BLaER1 treated with 17β-estradiol and CSF1 and Interleukin-3, amounts not matched to agents 10 nM and 100 nM (cell line): ENCODE results near the gene PDE4B.

ENCODE experiments used
- H3K27ac ChIP-seq, 11 experiments: shearing (Covaris generic); formaldehyde crosslinking; 2 replicates each; pipeline ENCODE4 v1.8.1; 2022
- H3K27me3 ChIP-seq, 11 experiments: shearing (Covaris generic); formaldehyde crosslinking; 2 replicates each; pipeline ENCODE4 v1.8.1; 2022
- H3K36me3 ChIP-seq, 11 experiments: shearing (Covaris generic); formaldehyde crosslinking; 2 replicates each; pipeline ENCODE4 v1.8.1; 2022
- H3K4me1 ChIP-seq, 10 experiments: shearing (Covaris generic); formaldehyde crosslinking; 2 replicates each; pipeline ENCODE4 v1.8.1; 2022
- H3K4me2 ChIP-seq, 11 experiments: shearing (Covaris generic); formaldehyde crosslinking; 2 replicates each; pipeline ENCODE4 v1.8.1; 2022
- H3K4me3 ChIP-seq, 10 experiments: shearing (Covaris generic); formaldehyde crosslinking; 2 replicates each; pipeline ENCODE4 v1.8.1; 2022
- H3K9ac ChIP-seq, 11 experiments: shearing (Covaris generic); formaldehyde crosslinking; 2 replicates each; pipeline ENCODE4 v1.8.1; 2022
- H3K9me3 ChIP-seq, 11 experiments: shearing (Covaris generic); formaldehyde crosslinking; replicated peaks in 1 of 11; 2 replicates each; pipeline ENCODE4 v1.8.1; 2022
- H4K20me1 ChIP-seq, 11 experiments: shearing (Covaris generic); formaldehyde crosslinking; 2 replicates each; pipeline ENCODE4 v1.8.1; 2022
- Cebpa-rat ChIP-seq, 11 experiments: shearing (Covaris generic); IDR thresholded peaks; 2 replicates each; pipeline ENCODE4 v1.8.1; 2022

PDE4B gene

GRCh38 chr1:65765631-65766030 lies 27.1 kb upstream of the PDE4B start:
- H3K4me1 ChIP-seq: no peaks in the 10 kb centered on the region
- H3K4me3 ChIP-seq: no peak overlapping the region
- no peaks in the 10 kb centered on the region; a peak in 1 of 22 replicates for H3K36me3 ChIP-seq
- no peaks in the 10 kb centered on the region for H4K20me1 ChIP-seq
- H3K9ac ChIP-seq: no peak overlapping the region
- TF ChIP-seq Cebpa-rat (IDR thresholded peaks at IDR 0.05): no peak
- peaks cover 0 to 58% (median 11%) of the 10 kb centered on the region in 11 experiments; a peak in 11 of 22 replicates for H3K9me3 ChIP-seq
- H3K27me3 ChIP-seq: no peaks in the 10 kb centered on the region
- peak overlapping the region in 2 of 11 experiments; percentile 10 to 28; a peak in 2 of 22 replicates for H3K27ac ChIP-seq
- no peak overlapping the region for H3K4me2 ChIP-seq

- H3K9ac ChIP-seq: no peak overlapping the region
- no peaks in the 10 kb centered on the region for H3K27me3 ChIP-seq
- H3K9me3 ChIP-seq: peaks cover 7 to 48% (median 19%) of the 10 kb centered on the region in 11 experiments; a peak in 20 of 22 replicates
- no peak overlapping the region for H3K27ac ChIP-seq
- H3K4me2 ChIP-seq: no peak overlapping the region
- peaks cover 5 to 12% (median 10%) of the 10 kb centered on the region in 10 experiments; a peak in 17 of 20 replicates for H3K4me1 ChIP-seq
- H3K36me3 ChIP-seq: no peaks in the 10 kb centered on the region; a peak in 1 of 22 replicates
- TF ChIP-seq Cebpa-rat (IDR thresholded peaks at IDR 0.05): no peak
- no peak overlapping the region for H3K4me3 ChIP-seq
- no peaks in the 10 kb centered on the region for H4K20me1 ChIP-seq
Measured at GRCh38 chr1:65769636-65770035, 23.1 kb upstream of the PDE4B start.

- no peak for TF ChIP-seq Cebpa-rat (IDR thresholded peaks at IDR 0.05)
- H3K4me3 ChIP-seq: no peak overlapping the region
- peak overlapping the region in 10 of 11 experiments; percentile 5 to 47 (median 28); a peak in 11 of 22 replicates for H3K4me2 ChIP-seq
- no peaks in the 10 kb centered on the region for H4K20me1 ChIP-seq
- peak overlapping the region in 8 of 11 experiments; percentile 0 to 49 (median 24); a peak in 8 of 22 replicates for H3K27ac ChIP-seq
- H3K9me3 ChIP-seq: peaks cover 6 to 24% (median 8%) of the 10 kb centered on the region in 11 experiments; a peak in 17 of 22 replicates
- H3K4me1 ChIP-seq: peaks cover 5 to 12% (median 10%) of the 10 kb centered on the region in 10 experiments; a peak in 17 of 20 replicates
- no peak overlapping the region for H3K9ac ChIP-seq
- H3K36me3 ChIP-seq: no peaks in the 10 kb centered on the region
- H3K27me3 ChIP-seq: no peaks in the 10 kb centered on the region
Measured at GRCh38 chr1:65772607-65773006, 20.1 kb upstream of the PDE4B start.

- no peak overlapping the region for H3K4me3 ChIP-seq
- peaks cover 5 to 12% (median 10%) of the 10 kb centered on the region in 10 experiments; a peak in 17 of 20 replicates for H3K4me1 ChIP-seq
- H3K4me2 ChIP-seq: peak overlapping the region in 4 of 11 experiments; percentile 5 to 43 (median 28); a peak in 5 of 22 replicates
- no peak overlapping the region for H3K9ac ChIP-seq
- no peaks in the 10 kb centered on the region for H3K27me3 ChIP-seq
- no peaks in the 10 kb centered on the region for H3K36me3 ChIP-seq
- peak overlapping the region in 6 of 11 experiments; percentile 0 to 49 (median 31); a peak in 6 of 22 replicates for H3K27ac ChIP-seq
- H3K9me3 ChIP-seq: peaks cover 6 to 15% (median 8%) of the 10 kb centered on the region in 11 experiments; a peak in 17 of 22 replicates
- TF ChIP-seq Cebpa-rat (IDR thresholded peaks at IDR 0.05): no peak
- no peaks in the 10 kb centered on the region for H4K20me1 ChIP-seq
Measured at GRCh38 chr1:65773391-65774123, 19.1 kb upstream of the PDE4B start.

DNA sequence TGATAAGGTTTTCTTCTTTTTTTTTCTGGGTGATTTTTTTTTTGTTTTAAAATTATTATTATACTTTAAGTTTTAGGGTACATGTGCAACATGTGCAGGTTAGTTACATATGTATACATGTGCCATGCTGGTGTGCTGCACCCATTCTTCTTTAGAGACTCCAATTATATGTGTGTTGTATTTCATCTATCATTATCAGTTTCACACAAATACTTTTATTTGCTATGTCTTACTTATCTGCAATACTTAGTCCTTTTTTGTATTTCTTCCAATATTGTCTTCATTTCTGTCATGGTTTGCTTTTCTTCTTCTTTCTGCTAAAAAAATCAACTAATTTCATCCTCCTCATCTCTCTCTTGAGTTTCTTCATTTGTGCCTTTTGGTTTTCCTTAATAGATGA lies 3.9 kb upstream of the PDE4B start:
- H3K4me1 ChIP-seq: peaks cover 0 to 26% (median 0%) of the 10 kb centered on the region in 10 experiments; a peak in 3 of 20 replicates
- no peak overlapping the region for H3K27ac ChIP-seq
- no peak overlapping the region for H3K4me2 ChIP-seq
- H3K27me3 ChIP-seq: no peaks in the 10 kb centered on the region
- H3K9me3 ChIP-seq: peaks cover 15 to 32% (median 22%) of the 10 kb centered on the region in 11 experiments
- no peak for TF ChIP-seq Cebpa-rat (IDR thresholded peaks at IDR 0.05)
- no peak overlapping the region for H3K9ac ChIP-seq
- no peak overlapping the region for H3K4me3 ChIP-seq
- no peaks in the 10 kb centered on the region for H4K20me1 ChIP-seq
- no peaks in the 10 kb centered on the region for H3K36me3 ChIP-seq

GRCh38 chr1:65791396-65791795 lies 1.3 kb upstream of the PDE4B start:
- H3K4me2 ChIP-seq: 0 out of 22 replicates have a peak overlapping the region, but pooled peaks of 2 of the 11 experiments have one; percentile 2 to 29
- H3K4me1 ChIP-seq: peaks cover 0 to 26% (median 0%) of the 10 kb centered on the region in 10 experiments; a peak in 3 of 20 replicates
- H4K20me1 ChIP-seq: no peaks in the 10 kb centered on the region
- H3K9me3 ChIP-seq: peaks cover 15 to 32% (median 22%) of the 10 kb centered on the region in 11 experiments
- no peak for TF ChIP-seq Cebpa-rat (IDR thresholded peaks at IDR 0.05)
- no peaks in the 10 kb centered on the region for H3K36me3 ChIP-seq
- H3K9ac ChIP-seq: no peak overlapping the region
- H3K27ac ChIP-seq: no peak overlapping the region
- H3K4me3 ChIP-seq: no peak overlapping the region
- no peaks in the 10 kb centered on the region for H3K27me3 ChIP-seq

DNA sequence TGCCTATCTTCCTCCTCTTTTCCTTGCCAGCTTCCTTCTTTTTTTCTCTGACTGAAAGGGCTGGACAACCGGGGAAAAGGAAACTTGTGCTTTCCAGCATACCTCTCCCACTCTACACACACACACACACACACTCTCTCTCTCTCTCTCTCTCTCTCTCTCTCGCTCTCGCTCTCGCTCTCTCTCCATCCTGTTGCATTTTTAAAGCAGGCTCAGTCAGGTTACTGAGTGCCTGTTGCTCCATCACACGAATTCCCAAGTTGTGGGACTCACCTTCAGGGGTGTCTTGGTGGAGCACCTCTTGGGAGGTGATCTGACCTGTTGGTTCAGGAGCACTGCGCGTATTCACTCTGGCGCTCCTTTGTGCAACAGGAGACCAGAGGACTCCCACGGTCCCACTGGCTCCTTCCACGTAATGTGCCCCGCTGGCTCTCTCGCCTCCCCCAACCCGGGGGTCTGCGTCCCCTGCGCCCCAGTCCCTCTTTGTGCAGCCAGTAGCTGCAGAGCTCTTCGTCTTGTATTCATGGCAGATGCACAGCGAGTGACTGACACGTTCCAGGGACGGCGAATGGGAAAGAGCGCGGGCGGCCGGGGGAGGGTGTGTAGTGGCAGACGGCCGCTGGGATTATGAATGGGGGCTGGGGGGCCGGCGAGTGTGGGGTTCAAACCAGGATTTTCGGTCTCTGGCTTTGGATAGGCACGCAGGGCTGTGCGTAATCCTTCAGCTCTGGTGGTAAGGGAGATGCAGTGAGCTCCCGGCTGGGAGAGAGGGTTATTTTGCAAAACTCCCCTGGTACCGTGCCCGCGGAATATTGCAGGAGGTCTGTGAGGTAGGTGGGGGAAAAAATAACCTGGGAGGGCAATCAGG lies 660 bp upstream of the PDE4B start:
- Histone ChIP-seq H3K27ac (no peak overlapping the region), H3K9me3 (peaks cover 15 to 32% (median 22%) of the 10 kb centered on the region in 11 experiments), H3K4me1 (peaks cover 0 to 26% (median 0%) of the 10 kb centered on the region in 10 experiments; a peak in 3 of 20 replicates), H3K27me3 (no peaks in the 10 kb centered on the region), H3K9ac (no peak overlapping the region), H3K36me3 (no peaks in the 10 kb centered on the region), H3K4me3 (no peak overlapping the region), H4K20me1 (no peaks in the 10 kb centered on the region), H3K4me2 (0 out of 22 replicates have a peak overlapping the region, but pooled peaks of 2 of the 11 experiments have one; percentile 2 to 29)
- no peak for TF ChIP-seq Cebpa-rat (IDR thresholded peaks at IDR 0.05)

DNA sequence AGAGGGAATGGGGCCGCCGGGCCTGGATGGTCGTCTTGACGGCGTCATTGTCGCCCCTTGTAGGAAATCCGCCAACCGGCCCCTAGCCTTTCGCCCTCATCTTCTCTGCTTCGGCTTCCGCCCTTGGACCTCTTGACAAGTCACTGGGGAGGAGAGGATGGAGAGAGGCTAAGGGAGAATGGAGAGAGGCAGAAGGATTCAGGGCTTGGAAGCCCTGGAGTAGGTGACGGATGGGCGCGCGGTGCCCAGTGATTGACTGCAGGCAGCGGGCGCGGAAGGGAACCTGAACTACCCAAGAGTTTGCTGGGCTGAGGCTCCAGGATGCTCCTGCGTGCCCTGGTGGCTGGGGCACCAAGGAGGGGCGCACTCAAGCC lies 651 bp downstream of the PDE4B start:
- no peaks in the 10 kb centered on the region for H4K20me1 ChIP-seq
- TF ChIP-seq Cebpa-rat (IDR thresholded peaks at IDR 0.05): no peak
- no peak overlapping the region for H3K27ac ChIP-seq
- H3K9ac ChIP-seq: no peak overlapping the region
- no peak overlapping the region for H3K4me3 ChIP-seq
- H3K4me1 ChIP-seq: peaks cover 0 to 26% (median 0%) of the 10 kb centered on the region in 10 experiments; a peak in 3 of 20 replicates
- H3K9me3 ChIP-seq: peaks cover 15 to 32% (median 22%) of the 10 kb centered on the region in 11 experiments
- H3K27me3 ChIP-seq: no peaks in the 10 kb centered on the region
- no peaks in the 10 kb centered on the region for H3K36me3 ChIP-seq
- H3K4me2 ChIP-seq: no peak overlapping the region

DNA sequence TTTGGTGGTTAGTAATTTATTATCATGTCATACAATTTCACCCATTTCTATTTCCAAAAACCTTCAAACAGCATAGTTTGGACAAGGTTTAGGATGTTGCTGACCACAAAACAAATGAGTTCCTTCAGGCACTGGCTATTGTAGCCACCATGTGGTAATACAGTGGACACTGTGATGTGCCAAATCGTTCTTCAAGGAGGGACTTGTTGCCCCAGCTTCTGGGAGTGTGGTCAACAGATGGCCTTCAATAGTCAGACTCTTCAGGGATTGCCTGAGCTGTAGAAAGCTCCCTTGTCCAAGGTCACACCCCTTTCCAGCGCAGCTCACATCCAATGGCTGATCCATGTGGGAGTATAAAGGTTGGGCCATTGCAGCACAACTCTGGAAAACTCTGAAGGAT lies 2.6 kb downstream of the PDE4B start:
- H3K36me3 ChIP-seq: no peaks in the 10 kb centered on the region
- H3K27ac ChIP-seq: no peak overlapping the region
- H3K4me3 ChIP-seq: no peak overlapping the region
- no peak for TF ChIP-seq Cebpa-rat (IDR thresholded peaks at IDR 0.05)
- H3K9me3 ChIP-seq: peaks cover 12 to 22% (median 18%) of the 10 kb centered on the region in 11 experiments
- H3K9ac ChIP-seq: no peak overlapping the region
- no peak overlapping the region for H3K4me2 ChIP-seq
- peaks cover 0 to 18% (median 0%) of the 10 kb centered on the region in 10 experiments; a peak in 3 of 20 replicates for H3K4me1 ChIP-seq
- no peaks in the 10 kb centered on the region for H3K27me3 ChIP-seq
- H4K20me1 ChIP-seq: no peaks in the 10 kb centered on the region
